ENCODE measurements around the gene SLCO2A1.

SLCO2A1 gene

DNA sequence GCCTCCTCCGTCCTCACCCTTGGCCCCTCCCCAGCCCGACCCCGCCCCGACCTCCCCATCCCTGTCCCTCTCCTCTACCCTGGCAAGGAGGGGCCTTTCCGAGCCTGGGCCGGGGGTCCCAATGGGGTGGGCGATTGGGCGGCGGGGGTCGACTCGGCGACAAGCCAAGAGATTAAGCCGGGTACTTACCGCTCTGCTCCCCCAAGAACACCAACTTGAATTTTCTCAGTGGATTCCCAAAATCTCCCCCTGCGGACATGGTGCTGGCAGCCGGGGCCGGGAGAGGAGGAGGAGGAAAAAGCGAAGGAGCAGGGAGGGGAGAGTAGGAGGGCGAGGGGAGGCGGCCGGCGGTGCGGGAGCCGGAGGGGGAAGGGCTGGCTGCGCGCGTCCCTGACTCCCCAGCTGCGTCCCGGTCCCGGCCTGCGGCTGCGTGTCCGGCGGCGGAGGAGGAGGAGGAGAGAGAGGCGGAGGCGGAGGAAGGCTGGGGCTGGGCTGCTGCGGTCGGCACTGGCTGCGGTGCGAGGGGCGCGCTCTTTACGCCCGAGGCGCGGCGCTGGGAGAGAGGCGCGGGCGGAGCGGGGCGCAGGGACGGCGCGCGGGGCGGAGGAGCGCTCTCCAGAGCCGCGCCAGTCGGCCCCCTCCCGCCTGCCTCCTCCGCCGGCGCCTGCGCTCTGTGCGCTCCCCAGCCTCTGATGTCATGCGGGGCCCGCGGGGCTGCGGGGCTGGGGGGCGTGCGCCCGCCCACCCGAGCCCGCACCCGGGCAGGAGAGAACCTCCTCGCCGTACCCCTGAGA lies 134.3 kb downstream of the SLCO2A1 start, which contains the start of gene RAB6B:
Gene RAB6B (minus strand): TSS at position 675 of the 794 bp plus-strand sequence. CDS start 416 bp downstream, at position 259.
- ATAC-seq, result peak in 1 of 2 donors; percentile 21

GRCh38 chr3:133894353-133895207 lies 135.1 kb downstream of the SLCO2A1 start:
- ATAC-seq, result no peak

DNA sequence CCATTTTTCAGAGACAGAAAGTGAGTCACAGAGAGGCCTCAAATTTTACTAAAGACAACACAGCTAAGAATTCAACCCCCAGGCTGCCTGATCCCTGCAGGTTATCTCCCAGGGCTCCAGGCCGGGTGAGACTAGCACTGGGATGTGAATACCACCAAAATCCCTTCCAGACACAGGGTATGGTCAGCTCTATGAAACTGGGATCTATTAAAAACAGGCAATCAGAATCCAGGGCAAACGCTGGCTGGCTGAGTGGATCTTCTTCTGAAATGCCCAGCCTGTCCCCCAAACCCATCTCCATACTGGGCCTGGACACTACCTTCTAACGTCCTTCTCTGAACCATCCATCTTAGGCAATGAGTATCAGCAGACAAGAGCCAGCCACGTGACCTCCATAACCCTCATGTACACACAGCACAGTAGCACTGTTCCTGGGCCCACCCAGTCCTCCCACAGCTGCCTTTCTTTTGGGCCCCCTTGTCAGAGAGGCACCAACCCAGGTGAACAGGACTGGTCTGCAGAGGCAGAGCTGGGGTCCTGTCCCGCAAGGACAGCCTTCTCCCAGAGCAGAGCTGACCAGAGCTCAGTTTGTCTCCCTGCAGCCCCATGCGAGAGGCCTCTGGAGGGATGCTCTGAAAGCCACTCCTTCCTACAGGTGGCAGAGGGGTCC lies 135.9 kb downstream of the SLCO2A1 start:
- ATAC-seq, result no peak

DNA sequence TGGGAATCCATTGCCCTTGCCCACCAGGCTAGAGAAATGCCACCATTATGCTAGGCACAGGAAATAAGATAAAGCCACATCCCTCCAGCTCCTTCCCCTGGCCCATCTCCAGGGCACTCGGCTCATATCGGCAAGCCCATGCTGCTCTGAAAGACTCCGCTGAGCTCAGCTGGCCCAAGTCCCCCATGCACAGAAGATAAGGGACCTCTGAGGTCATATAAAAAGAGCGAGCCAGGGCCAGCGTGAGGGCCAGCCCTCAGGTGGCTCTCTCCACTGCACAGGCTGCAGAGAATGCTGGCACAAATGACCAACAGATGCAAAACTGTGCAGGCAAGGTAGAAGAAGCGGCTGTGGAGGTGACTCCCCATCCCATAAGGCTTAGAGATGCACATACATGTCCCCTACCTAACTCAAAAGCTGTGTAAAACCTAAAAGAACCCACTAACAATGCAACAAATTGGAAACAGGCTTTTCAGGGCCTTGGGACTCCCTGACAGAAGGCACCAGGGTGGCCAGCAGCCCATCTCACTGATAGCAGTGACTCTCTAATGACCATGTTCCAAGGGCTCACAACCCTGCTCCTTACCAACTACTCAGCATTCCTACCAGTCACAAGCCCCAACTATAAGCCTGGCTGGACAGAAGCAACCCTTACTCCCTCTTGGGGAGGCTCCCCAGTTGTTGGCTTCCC lies 137.0 kb downstream of the SLCO2A1 start:
- no peak for ATAC-seq

GRCh38 chr3:133891662-133892378 lies 137.9 kb downstream of the SLCO2A1 start:
- ATAC-seq, result no peak

DNA sequence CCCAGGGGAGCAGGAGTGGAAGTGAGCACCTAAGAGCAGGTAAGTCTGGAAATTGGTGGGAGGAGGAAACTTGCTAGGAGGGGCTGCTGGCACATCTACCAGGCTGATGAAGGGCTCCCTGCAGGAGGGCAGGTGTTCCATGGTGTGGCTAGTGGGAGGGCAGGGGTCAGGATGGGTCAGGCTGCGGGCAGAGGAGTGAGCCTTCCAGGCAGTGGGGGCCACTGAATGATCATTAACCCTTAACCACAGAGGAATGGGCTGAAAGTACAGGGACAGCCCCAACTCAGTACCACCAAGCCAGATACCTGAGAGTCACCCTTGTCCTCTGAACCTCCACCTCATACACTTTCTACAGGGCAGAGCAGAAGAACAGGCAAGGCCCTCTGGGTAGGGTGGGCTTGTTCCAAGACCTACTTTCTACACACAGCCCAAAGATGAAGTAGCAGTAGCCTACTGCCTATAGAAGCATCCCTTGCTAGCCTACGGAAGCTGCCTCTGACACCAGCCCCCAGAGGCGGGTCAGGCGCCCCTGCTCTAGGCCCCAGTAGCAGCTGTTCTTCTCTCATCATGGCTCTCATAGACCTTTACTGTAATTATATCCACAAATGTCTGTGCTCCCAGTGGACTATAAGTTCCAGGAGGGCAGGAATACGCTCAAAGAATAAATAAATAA lies 138.6 kb downstream of the SLCO2A1 start:
- no peak for ATAC-seq

- no peak for ATAC-seq
Measured at GRCh38 chr3:133890037-133890436, 139.7 kb downstream of the SLCO2A1 start.

DNA sequence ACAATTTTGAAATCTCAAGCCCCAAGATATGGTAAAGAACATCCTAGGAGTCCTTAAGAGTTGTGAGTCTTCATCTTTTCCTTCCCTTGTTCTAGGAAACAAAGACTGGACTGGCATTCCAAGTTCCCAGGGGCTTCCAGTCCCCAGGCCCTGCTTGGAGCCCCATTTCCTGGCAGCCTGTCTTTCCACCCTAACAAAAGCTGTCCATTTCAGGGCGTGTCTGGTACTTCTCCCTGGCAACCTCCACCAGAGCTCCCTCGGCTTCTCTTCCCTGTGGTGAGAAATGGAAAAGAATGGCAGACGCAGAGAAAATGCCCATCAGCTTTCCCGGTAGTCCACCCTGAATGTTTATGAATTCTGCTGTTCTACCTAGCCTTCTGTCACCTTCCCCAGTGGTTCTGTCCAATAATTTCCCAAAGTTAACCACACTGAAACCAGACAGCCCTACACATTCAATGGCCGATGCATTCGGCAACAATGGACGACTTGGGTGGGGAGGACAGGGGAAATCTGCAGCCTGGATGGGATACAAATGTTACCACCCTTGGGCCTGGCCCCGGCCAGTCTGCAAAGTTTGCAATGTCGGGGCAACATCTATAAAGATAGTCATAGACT lies 140.9 kb downstream of the SLCO2A1 start:
- ATAC-seq, result no peak

GRCh38 chr3:133887803-133888703 lies 141.7 kb downstream of the SLCO2A1 start:
- ATAC-seq, result no peak

DNA sequence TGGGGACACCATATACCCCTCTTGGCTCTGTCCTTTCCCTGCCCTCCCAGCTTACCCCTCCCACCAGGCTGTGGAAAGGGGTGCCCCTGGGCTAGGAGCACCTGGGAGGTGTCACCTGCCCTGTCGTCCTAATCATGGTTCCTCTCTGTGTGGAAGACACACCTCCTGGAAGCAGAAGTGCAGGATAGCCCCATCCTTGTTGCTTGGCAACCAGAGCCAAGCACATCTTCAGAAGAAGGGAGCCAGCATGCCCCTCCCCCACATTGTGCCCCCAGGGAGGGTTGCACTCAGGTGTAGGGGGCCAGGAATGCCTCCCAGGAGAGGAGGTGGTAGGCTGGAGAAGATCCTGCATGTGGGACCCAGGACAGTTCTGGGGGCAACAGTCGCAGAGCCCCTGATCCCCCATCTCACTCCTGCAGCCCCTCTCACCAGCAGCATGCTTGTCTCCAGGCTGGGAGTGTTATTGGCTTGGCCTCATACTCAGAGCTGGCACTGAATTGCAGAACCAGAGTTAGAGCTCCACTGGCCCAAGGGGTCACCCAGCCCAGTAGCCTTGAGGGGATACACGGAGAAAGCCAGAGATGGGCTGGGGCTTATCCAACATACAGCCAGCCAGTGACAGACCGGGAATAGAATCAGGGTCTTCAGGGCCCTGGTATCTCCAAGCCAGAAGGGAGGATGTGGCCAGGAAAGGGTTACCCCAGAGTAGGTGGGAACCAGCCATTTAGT lies 142.5 kb downstream of the SLCO2A1 start:
- no peak for ATAC-seq

- no peak for ATAC-seq
Measured at GRCh38 chr3:133886031-133886722, 143.5 kb downstream of the SLCO2A1 start.

DNA sequence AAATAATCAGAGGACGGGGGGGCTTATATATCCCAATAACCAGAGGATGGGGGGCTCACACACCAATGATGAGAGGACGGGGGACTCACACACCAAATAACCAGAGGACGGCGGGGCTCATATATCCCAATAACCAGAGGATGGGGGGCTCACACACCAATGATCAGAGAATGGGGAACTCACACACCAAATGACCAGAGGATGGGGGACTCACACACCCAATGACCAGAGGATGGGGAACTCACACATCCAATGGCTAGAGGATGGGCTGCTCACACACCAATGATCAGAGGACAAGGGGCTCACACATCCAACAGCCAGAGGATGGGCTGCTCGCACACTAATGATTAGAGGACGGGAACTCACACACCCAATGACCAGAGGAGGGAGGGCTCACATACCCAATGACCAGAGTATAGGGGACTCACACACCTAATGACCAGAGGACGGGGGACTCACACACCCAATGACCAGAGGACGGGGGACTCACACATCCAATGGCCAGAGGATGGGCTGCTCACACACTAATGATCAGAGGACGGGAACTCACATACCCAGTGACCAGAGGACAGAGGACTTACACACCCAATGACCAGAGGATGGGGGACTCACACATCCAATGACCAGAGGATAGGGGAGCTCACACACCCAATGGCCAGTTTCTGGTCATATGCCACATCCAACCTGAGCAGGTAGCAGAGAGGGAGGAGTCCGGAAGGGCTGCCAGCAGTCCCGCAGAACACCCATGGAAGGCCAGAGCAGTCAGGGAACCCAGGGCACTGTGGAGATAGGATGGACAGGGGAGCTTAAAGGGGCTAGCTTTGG lies 144.6 kb downstream of the SLCO2A1 start:
- ATAC-seq, result no peak

DNA sequence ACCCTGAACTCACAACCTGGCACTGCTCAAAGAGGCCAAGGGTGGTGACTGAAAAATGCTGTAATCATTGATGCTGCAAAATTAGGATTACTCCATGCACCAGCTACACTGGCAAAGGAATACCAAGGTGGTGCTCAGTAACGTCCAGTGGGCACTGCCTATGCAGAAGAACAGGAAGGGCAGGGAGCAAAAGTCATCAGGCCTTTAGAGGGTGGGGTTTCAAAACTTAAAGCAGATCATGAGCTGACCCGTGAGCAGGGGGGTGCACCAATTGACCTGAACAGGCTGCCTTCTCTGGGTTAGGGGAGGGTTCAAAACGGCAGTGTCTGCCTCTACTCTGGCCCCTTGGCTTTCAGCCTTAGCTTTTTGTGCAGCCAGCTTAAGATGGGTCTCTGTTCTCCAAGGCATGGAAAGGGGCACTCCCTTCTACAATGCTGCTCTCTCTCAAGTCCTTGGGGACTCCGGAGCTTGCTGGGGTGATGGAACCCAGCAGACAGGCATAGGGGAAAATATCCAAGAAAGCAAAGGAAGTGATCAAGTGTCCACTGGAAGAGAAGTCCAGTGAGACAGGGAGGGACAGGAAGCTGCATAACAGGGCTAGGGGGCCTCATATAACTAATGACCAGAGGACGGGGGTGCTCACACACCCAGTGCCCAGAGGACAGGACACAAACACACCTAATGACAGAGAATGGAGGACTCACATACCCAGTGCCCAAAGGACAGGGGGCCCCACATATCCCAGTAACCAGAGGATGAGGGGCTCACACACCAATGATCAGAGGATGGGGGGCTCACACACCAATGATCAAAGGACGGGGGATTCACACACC lies 145.5 kb downstream of the SLCO2A1 start:
- ATAC-seq, result no peak

GRCh38 chr3:133883641-133884040 lies 146.1 kb downstream of the SLCO2A1 start:
- no peak for ATAC-seq

- no peak for ATAC-seq
Measured at GRCh38 chr3:133882986-133883586, 146.6 kb downstream of the SLCO2A1 start.

All from activated CD4-positive, CD25-positive, alpha-beta regulatory T cell treated with anti-CD3 and anti-CD28 coated beads, Interleukin-2, amount 50 U/mL, for 24 hours (primary cell).